G401 (cell line): Measurements from ENCODE around the gene EAF1. TPM values are rescaled to one million over a fixed set of nuclear protein-coding genes. Genes with fewer than 3 reads are reported as not detected.
A peak's percentile ranks its signal among the peaks of the same experiment; 100 is the strongest.
"Not testable (repeated sequence)": the region's sequence is repeated elsewhere in the genome, so short reads cannot be mapped to it uniquely, and the experiment has no call there.

Experiments used
- DNase-seq: peaks from one replicate; pipeline ENCODE4 v3.0.0-alpha.2; 2015; ENCODE audit warnings: low spot score
- in situ Hi-C: cut with HindIII; loops from 2 replicates; pipeline ENCODE4 v1.10.0; 2016; ENCODE audit warnings: low sequenced_read_pairs, mixed read lengths
- total RNA-seq: library from RNA; depleted of rRNA; stranded (reverse); fragments of >200 nt; shearing (Covaris generic); gene quantifications from 2 replicates; pipeline ENCODE4 v1.2.3, GENCODE V29; 2014

EAF1 gene
- total RNA-seq, 1 experiment from 2014 or later, result 18.7 TPM

DNA sequence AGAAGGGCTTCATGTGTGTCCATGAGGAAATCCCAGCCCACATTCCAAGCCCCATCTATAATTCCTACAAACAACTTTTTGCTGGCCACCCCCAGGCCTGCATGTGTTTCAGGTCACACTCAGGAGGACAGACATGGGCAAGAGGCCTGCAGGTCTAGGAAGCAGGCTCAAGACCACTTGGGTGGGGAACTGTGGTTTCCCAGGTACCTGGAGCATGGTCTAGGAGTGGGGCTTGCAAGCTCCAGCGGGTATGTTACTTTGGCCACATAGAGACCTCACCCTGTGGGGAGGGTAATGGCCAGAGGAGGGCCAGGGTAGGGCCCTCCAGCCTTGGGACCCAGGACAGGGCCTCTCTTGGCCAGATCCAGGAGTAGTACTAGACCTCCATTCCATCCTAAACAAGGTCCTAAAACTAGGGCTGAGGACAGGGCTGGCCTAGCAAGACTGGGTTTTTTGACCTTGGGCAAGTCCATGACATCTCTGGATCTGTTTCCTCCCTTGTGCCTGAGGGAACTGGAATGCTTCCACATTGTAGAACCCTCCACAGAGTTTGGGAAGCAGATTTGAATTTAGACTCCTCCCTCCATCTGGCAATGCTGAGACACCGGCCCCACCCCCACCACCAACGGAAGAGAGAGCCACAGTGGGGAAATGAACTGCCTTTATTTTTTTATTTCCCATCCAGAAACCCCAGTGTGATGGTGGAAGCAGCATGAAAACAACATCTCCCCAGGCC, 22.3 kb downstream of the EAF1 start:
- no peak for DNase-seq
- in situ Hi-C loops, result no loop called here

DNA sequence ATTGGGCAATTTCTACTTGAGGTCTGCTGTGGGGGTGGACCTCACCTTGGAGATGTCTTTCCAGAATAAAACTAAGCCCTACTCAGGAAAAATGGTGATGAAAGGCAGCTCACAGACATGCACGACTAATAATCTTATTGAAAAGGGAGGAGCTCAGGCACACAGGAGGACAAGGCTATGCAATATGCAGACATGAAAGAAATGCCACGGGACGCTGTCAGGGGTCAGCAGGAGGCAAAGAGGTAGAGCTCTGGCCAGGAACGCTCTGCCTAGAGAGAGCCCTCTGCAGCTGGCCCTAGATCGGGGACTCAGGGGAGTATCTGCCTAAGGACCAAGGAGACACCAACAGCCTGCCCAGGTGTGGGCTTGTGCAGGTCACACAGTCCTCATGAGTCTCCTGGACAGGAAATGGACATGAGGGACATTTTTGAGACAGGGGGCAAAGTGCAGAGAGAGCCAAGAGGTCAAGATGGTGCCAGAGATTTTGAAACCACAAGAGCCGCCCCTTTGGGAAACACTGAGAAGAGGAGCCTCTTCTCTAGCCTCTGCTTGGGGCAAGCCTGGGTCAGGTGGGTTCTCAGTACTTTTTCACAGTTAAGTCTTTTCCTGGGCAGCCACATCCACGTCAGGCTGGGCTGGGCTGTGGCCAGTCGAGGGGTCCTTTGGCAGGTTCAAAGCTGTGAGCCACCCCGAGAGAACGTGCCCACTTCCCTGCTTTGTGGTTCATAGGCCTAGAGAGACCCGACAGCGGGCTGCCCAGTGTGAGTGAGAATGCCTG, 23.2 kb downstream of the EAF1 start:
- DNase-seq, result no peak
- in situ Hi-C loops, result no loop called here

DNA sequence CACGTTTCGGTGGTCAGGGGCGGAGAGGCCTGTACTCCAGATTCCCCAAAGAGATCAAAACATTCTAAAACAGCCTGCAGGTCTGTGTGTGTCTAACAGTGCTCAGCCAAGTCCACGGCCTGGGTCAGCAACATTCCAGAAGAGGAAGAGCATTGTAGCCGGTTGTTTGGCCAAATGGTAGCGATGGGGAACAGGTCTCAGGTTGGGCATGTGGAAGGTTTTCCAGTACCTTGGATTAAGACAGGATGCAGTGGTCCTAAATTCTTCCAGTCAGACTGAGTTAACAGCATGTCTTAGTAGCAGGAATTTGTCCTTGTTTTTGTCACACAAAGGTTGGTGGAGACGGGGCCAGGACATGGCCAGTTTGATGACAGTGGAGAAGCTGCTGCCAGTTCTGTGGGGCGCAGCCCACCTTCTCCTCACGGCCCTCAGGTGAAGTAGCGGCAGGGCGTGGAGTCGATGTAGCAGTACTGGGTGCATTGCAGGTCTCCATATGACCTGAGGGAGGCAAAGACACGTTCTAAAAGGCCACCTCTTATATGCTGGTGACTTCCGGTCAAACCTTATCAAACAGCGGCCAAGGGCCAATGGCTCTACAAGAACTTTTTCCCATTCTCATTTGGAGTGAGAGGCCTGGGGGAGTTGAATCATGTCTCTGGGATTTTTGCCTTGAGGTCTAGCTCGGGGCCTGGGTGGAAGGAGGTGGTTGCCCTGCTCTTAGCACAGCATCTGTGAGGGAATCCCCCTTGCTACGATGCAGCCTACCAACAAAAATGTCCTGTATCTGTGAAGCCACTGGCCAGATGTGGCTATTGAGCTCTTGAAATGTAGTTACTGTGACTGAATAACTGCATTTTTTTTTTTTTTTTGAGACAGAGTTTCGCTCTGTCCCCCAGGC, 24.1 kb downstream of the EAF1 start:
- in situ Hi-C loops, result no loop called here
- no peak for DNase-seq

DNA sequence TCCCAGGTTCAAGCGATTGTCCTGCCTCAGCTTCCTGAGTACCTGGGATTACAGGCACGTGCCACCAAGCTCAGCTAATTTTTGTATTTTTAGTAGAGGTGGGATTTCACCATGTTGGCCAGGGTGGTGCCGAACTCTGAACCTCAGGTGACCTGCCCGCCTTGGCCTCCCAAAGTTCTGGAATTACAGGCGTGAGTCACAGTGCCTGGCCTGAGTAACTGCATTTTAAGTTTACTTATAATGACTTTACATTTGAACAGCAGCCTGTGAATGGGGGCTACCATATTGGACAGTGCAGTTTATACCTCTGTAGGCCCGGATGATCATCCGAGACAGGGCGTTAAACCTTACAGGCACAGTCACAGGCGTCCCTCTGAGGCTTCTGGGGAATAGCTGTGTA, 24.8 kb downstream of the EAF1 start:
- DNase-seq, result no peak
- in situ Hi-C loops, result no loop called here

DNA sequence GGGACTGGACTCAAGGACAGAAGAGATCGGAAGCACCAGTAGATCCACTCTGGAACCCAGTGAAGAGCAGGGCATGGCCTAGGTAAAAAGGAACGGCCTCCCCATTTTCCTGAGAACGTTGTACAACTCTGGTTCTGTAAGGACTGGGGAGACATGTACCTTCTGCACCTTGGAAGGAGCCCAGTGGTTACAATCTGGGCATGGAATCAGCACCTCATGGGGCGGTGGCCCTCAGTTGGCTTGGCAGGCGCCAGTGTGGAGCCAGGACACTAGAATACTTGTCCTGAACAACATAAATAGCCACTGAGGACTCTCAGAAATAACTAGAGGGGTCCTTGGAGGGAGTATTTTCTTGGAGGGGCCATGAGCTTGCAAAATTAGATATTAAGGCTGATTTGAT, 25.6 kb downstream of the EAF1 start:
- in situ Hi-C loops, result no loop called here
- DNase-seq, result peak; percentile 42

DNA sequence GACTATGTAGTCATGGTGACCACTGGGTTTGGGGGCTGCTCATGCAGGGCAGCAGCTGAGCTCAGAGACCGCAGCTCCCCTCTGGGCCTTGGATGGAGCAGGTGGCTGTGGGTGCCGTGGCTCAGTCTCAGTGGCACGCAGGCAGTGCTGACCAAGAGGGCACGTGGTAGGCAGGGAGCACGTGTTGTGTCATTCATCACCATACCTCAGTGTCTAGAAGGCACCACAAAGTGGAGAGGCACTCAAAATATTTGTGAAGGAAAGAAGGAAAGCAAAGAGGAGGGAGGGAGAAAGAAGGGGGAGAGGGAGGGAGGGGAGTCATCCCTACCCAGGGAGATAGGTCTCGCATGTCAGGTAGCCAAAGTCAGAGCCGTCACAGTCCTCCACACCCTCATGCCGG, 26.1 kb downstream of the EAF1 start:
- in situ Hi-C loops, result no loop called here
- no peak for DNase-seq

DNA sequence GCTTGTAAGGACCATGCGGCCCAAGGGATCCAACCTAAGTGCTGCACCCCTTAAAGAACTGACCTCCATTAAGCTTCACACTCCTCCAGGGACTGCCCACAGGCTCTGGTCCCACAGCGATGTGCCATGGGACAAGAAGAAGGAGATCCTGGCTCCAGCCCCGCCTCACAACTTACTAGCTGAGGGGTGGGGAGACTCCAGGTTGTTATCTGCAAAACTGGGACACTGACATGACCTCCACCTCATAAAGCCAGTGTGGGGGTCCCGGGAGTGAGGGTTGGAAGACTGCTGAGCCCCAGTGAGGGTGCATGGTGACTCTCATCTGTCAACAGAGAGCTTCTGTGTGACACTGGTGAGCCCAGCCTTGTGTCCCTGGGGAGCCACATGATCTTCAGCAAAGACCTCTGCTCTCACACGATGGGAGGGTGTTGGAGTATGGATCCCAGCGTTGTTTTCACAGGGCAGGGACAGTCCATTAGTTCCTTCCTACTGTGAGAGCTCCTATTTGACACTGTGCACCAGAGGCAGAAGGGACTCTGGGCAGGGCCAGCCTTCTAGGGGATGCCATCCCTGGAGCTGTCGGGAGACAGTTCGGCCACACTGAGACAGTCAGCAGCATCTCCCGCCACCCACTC, 26.7 kb downstream of the EAF1 start:
- in situ Hi-C loops, result no loop called here
- DNase-seq, result no peak

DNA sequence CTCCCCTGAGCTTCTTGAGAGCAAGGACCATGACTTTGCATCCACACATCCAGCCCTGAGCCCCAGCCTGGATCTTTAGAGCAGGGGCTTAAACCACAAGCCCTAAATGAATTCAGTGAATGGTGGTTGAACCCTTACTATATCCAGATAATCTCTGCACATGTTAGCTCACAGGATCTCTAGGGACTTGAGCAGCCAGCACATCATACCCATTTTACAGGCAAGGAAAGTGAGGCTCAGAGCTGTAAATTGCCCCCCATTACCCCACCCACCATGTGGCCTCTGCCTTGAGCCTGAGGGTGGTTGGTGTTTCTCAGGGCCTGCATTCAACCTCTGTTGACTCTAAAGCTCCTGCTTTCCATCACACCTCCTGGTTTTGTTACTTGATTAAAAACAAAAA, 27.6 kb downstream of the EAF1 start:
- in situ Hi-C loops, result no loop called here
- no peak for DNase-seq

DNA sequence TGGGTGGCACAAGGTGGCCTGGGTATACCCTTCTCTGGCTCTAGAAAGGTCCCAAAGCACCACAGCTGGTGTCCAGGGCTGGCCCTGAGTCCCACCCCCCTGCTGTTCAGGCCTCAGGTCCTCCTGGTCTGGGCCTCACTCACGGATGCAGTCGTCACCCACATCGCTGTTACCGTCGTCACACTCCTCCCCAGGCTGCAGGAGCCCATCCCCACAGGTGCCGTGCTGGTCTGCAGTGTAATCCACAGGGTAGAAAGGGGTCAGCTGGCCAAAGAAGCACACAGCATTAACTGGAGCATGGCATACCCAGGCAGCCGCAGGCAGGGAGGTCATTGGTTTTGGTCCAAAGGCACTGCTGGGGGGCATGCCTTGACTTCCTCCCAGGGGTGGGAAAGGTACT, 28.4 kb downstream of the EAF1 start:
- no peak for DNase-seq
- in situ Hi-C loops, result no loop called here

DNA sequence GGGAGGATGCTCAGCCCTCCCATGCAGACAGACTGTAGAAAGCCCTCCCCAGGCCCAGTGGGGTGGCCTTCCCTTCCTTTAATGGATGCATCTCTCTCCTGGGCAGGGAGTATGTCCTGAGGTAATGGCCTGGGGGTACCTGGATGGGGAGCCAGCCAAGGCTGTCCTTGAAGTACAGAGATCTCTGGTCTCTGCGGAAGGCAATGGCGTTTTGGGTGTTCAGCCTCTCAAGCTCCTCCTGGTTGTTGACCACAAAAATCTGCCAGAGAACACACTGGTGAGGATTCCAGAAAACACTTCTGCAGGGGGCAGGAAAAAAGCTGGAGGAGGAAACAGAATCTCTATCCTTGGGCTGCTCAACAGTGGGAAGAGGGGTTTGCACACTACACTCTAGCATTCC, 28.9 kb downstream of the EAF1 start:
- no peak for DNase-seq
- in situ Hi-C loops, result no loop called here

DNA sequence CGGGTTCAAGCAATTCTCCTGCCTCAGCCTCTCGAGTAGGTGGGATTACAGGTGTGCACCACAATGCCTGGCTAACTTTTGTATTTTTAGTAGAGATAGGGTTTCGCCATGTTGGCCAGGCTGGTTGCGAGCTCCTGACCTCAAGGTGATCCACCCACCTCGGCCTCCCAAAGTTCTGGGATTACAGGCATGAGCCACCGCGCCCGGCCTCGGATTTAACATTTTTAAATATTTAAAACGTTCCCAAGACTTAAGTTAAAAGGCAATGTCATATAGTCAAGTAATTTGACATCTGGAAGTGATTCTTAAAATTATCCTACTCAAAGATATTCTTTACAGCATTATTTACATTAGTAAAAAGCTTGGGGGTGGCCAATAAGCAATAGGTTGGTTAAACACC, 29.5 kb downstream of the EAF1 start:
- in situ Hi-C loops, DNase-seq: not testable (repeated sequence)

DNA sequence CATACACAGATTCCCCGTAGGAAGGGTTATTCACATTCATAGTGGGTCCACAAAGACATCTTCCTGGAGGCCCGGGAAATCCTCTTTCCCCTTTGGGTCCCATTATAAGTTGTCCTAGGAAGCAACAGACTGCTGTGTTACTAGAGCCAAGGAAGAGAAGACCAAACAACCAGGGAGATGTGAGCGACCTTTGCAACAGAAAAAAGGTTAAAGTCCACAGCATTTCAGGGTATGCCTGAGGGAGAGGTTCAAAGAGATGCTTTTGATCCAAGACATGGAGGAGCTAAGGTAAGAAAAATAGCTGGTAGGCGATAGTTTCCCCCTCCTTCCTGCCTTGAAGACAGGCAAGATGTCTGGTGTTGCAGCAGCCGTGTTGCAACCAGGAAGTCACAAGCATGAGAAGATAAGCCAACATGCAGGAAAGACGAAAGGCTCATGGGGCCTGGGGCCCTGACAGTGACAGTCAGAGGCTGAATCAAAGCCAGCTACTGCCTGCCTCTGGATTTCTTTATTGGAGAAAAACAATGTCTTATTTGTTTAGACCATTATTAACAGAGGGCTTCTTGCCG, 30.9 kb downstream of the EAF1 start:
- in situ Hi-C loops, result no loop called here

DNA sequence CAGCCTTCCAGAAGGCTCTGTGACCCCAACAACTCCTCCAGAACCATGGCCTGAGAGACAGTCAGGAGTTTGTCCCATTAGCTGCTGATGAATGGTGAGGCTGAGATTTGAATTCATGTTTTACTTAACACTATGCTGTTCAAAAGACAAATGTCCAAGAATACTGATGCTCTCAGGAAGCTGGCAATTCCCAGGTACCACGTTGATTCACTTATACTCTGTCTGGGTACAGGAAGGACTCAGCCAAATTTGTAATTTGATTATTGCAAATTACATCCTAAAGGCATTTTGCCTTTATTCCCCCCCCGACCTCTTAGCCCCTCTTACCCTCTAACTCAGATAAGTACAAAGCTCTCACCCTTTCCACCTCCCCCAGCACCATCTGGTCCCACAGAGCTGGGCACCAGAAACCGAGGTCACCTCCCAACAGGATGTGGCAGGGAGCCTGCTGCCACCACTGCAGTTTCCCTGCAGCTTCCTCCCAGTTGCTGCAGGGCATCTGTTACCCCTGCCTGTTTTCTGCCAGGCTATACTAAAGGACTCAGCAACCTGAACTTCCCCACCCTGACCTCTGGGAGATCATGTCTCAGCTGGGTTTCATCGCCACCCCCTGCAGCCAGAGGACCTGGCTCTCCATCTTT, 33.6 kb downstream of the EAF1 start:
- peak; percentile 74 for DNase-seq
- in situ Hi-C loops, result no loop called here

More for the DNA sequence above, 30.9 kb downstream of the EAF1 start:
- DNase-seq, result no peak

DNA sequence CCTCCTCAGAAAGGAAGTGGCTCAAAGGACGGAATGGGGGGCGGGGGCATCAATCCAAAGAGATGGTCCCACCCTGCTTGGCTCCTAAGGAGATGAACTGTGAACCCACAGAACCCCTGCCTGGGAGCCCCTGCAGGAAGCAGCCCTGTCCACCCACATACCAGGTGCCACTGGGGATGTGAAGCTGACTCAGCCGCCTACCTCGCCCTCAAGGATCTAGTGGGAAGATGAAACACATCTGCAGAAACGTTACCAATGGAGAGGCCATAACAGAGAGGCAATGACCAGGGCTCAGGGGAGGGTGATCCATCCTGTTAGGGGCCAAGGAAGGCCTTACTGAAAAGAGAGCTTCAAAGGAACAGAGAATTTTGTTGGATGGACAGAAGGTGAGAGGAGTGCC, 35.1 kb downstream of the EAF1 start:
- no peak for DNase-seq
- in situ Hi-C loops, result no loop called here

DNA sequence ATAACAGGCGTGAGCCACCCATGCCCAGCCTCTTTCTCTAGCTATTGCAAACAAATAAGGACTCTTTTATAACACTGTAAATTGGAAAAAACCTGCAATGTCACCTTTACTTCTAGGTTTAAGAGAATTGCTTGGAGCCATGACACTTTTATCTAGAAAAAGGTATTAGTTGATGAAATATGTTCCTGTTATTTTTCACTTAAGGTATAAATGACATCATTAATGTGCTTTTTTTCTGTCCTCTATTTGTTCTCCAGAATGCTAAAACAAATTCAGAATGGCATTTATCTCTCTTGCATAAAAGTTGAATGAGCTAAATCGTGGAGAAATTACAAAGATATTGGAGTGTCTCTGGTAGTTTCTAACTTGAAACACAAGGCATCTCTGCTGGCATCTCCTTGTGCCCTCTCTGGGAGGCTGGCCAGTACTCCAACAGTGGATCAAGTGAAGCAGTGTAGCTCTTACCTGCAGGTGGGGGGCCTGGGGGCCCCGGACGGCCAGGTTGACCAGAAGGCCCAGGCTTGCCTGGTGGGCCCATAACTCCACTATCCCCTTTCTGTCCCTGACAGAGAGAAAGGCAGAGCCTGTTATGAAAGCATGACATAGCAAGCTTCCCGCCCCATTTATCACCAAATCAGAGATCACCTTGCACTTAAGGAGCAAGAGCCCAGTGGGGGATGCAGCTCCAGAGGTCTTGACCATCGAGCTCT, 38.6 kb downstream of the EAF1 start:
- in situ Hi-C loops, result no loop called here
- DNase-seq, result no peak

DNA sequence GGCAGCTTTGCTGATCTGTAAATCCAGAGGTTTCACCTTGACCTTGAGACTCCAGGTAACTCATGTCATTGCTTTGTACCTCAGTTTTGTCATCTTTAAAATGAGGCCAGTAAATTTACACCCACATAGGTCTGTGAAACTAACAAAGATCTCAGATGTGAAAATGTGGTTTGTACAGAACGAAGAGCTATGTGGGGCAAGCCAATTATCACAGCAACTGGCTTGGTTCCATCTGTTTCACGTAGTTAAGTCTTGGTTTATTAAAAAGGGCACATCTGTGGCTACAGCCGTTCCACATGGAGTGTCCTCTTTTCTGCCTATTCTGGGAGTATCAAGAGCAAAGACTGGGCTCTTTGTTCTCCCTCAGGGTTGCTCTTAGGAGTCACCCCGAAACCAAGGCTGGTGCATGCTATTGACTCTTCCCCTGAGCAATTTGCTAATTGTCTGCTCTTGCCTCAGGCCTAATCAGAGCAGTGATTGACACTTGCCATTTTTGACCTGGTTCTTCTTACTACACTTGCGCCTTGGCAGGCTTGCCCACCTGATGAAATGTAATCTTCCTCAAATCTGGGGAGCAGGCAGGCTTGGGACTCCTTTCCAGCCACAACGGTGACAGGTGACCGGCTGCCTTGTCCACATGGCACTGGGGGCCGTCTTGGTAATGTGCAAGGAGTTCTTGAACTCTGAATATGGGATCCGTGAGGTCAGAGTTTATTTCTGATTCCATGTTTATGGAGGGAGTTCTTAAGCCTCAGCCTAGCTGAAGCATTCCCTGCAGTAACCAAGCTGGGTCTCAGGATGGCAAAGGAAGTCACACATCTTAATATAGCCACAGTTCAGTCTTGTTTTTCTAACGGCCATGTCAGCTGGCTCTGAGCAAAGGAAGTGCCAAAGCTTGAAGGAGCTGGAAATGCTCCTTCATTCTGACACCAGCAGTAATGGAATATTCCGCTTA, 40.1 kb downstream of the EAF1 start:
- DNase-seq, result no peak
- in situ Hi-C loops, result no loop called here

DNA sequence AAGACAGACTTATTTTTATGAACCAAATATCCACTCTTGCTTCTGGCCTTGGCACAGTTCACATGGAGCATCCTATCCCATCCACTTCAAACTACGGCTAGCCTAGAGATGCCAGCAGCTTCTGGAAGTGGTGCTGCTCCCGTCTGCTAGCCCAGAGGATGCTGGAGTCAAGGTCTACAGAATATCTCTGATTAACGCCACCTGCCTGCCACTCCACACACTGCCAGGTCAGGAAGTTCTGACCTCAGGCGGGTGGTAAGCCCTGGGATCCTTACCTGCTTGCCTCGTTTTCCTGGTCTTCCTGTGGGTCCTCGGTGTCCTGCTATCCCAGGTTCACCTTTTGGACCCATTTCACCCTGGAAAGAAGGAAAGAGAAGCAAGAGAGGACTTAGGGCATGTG, 42.9 kb downstream of the EAF1 start:
- DNase-seq, result no peak
- in situ Hi-C loops, result no loop called here
